ENCODE data around the gene CDH18.

DNA sequence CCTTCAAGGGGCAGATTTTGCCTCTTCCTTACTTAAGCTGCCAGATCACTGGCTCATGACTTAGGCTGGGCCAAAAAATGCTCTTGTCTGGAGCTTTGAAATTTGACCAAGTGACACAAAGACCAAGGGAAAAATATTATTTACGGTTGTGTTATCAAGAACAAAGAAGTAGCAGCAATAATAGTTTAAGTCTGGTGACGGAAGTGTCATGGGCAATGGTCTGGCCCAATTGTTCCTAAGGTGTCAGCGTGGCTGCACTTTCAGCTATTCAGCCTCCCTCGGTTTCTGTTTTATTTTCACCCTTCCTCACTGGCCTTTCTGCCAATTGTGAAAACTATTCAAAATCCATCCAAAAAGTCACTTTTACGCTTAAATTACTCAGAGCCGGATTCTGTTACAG lies 185.3 kb downstream of the CDH18 start:
- TF ChIP-seq, protein P1, sequence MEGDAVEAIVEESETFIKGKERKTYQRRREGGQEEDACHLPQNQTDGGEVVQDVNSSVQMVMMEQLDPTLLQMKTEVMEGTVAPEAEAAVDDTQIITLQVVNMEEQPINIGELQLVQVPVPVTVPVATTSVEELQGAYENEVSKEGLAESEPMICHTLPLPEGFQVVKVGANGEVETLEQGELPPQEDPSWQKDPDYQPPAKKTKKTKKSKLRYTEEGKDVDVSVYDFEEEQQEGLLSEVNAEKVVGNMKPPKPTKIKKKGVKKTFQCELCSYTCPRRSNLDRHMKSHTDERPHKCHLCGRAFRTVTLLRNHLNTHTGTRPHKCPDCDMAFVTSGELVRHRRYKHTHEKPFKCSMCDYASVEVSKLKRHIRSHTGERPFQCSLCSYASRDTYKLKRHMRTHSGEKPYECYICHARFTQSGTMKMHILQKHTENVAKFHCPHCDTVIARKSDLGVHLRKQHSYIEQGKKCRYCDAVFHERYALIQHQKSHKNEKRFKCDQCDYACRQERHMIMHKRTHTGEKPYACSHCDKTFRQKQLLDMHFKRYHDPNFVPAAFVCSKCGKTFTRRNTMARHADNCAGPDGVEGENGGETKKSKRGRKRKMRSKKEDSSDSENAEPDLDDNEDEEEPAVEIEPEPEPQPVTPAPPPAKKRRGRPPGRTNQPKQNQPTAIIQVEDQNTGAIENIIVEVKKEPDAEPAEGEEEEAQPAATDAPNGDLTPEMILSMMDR (IDR thresholded peaks at IDR 0.05), result no peak
- TF ChIP-seq POLR2AphosphoS5 (IDR thresholded peaks at IDR 0.05), result no peak
